ENCODE results near the gene FBXO28.

Gene FBXO28

DNA sequence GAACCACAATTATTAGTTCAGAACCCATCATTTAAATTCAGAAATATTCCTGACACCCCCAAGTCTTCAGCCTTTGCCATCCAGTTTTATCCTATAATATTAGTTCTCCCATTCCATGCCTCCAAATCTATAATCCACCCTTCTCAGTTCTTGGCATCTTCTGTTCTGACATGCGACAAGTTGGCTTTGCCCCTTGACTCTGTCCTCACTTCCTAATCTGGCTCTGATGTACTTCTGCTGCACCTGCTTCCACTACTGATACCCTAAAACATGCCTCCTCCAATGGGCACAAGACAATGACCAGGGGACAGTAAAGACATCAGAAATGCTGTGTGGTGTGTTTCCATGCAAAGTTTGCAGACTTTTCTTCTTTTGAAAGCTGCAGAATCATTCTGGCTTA is 17.1 kb upstream of the FBXO28 start:
- DNase-seq = no peak

DNA sequence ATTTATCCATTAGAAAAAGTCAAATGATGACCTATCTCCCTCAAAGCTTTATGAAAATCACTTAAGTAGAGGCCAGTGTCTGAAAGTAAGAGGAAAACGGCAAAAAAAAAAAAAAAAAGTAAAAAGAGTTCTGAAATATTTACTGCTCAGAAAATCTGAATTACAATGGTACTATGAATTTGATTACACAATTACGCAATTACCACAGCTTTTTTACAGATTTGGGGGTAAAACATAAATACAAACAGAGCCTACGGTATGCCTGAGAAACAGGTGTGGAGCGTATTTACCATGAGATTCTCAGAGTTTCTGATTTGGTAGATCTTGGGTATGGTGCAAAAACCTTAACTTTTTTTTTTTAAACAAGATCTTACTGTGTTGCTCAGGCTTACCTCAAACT is 15.9 kb upstream of the FBXO28 start:
- no peak for DNase-seq

DNA sequence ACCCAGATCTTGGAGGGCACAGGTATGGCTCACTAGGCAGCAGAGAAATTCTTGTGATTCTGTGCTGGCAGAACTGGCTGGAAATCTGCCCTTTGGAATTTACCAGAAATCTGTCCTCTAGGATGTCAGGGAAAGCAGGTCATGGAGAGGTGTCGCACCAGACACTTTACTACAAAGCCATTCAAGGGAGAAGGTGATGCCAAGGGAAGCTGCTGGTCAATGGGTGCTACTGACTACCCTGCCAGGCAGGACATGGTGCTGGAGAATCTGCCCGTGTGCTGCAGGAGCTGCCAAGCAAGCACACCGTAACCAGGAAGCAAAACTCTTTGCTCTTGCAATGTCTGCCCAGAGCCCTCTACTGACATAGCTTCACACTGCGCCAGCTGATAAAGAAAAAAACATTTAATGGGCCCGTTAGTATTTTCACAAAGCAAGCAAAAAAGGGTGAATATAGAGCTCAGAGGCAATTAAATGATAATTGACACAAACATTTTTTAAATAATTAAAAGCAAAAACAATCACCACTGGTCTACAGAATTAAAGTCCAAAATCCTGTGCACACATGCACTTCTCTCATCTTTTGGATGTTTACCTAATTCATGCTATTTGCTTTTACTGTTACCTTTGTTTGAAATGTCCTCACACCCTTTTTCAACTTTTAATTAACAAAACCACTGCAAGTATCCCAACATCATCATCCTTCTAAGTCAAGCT is 7.2 kb upstream of the FBXO28 start:
- DNase-seq = peak; percentile 24 to 41

DNA sequence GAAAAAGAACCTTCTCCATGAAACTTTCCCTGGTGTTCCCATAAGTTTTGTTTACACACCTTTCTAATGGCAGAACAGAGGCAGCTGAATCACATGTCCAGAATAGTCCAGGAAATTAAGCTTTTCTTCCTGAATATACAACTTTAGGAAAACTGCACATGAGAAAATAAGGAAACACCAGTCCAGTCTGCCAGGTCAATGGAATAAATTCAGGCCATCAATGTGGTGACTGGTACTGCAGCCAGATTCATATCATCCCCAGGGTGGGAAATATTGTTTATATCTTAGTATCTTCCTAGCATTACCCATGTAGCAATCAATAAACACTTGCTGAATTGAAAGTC is 6.7 kb upstream of the FBXO28 start:
- no peak for DNase-seq

DNA sequence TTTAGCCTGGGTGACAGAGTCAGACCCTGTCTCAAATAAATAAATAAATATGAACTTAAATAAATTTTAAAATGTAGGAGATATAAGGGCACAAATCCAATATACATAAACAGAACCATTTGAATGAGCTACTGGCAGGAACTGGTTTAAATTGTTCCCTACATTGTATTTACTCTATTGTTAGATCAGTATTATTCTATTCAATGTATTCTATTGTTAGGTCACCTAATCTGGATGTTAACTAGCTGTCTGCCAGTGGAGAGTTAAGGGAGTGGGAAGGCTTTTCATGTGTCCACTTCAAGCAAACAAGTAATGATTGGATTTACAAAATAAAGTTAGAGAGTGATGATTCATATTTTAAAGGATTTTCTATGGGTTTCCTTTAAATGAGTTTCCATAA is 4.9 kb upstream of the FBXO28 start:
- no peak for DNase-seq

DNA sequence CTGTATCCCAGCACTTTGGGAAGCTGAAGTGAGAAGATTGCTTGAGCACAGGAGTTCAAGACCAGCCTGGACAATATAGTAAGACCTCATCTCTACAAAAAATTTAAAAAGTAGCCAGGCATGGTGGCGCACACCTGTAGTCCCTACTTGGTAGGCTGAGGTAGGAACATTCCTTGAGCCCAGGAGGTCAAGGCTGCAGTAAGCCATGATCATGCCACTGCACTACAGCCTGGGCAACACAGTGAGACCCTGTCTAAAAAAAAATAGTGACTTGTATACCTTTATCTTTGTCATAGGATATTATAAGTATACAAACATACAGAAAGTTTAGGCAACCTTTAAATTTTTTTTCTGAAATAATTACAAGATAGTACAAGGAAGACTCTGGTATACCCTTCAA is 3.9 kb upstream of the FBXO28 start:
- DNase-seq = no peak

DNA sequence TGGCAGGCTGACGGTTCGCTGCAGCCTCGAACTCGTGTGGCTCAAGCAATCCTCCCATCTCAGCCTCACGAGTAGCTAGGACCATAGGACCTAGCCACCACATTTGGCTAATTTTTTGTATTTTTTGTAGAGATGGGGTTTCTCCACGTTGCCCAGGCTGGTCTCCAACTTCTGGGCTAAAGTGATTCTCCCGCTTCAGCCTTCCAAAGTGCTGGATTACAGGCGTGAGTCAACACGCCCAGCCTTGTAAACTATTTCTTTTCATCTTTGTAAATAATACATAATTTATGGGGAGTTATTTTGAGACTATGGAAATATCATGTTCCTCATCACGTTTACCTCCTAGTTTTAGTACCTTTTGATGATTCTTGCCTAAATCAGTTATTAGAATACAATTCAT is 906 bp upstream of the FBXO28 start:
- DNase-seq = no peak

DNA sequence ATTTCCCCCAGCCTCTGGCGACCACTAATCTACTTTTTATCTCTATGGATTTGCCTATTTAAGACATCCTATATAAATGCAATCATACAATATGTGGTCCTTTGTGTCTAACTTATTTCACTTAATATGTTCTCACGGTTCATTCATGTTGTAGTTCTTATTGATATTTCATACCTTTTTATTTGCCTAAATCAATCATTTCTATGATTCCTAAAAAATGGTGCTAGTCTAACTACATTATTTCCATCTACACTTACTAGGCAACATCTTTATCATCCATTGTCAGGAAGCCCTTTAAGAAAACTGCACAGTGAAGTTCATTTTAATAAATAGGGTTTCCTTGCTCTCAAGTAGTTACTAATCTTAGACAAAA is 380 bp upstream of the FBXO28 start:
- no peak for DNase-seq

DNA sequence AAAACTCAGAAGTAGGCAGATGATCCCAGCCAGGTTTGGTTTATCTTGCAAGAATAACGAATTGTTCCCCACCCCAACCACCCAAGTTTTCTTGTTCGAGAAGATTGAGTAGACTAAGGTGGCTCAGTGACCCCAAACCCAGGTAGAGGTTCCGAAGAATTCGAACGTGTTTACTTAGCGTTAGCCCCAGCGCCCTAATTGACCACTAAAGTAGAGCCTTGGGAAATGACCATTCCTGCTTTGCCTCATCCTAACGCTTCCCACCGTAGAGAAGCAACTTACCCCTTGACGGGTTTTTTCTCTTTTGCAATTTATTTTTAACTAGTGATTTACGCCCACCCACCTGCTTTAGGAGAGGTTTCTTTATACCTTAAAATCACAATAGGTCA is 870 bp downstream of the FBXO28 start:
- no peak for DNase-seq

DNA sequence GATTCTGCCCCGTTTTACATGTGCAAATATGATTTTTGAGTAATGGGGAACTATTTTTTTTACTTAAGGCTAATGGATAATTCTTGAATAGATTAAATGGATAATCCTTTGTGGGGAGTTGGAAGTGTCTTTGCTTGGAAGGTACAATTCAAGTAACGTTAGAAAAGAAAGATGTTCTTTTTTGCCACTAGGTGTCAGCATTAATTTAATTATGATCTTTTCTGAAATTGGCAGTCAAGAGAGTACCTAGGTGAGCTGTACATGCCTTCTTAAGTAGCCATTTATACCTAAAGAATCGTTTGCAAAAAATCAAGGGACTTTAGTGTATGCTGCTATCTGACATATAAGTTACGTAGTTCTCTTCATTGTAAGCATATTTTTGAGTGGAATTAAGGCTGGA is 2.2 kb downstream of the FBXO28 start:
- DNase-seq = peak; percentile 41 to 60

DNA sequence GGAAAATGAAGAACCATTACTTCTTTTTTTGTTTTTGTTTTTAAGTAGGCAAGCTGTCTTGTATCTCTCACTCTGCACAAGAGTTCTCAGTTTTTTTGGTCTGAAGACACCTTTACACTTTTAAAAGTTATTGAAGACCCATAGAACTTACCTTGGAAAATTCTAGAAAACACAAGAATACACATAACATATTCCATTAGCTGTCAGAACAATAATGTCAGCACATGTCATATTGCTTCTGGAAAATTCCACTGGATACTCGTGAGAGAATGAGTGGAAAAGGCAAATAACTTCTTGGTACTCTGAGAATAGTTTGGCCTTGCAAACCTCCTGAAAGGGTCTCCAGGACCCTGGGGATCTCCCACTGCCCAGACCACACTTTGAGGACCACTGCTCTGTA is 4.8 kb downstream of the FBXO28 start:
- DNase-seq = no peak

DNA sequence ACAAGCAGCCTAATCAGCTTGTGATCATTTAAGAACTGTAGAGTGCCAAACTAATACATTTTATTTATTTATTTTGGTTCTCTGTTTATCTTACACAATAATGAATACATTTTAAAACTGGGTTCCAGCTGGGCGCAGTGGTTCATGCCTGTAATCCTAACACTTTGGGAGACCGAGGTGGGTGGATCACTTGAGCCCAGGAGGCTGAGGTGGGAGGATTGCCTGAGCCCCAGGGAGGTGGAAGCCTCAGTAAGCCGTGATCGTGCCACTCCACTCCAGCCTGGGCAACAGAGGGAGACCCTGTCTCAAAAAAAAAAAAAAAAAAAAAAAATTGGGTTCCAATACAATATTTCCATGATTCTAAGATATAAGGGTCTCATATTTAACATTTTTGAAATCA is 9.2 kb downstream of the FBXO28 start:
- DNase-seq = no peak

DNA sequence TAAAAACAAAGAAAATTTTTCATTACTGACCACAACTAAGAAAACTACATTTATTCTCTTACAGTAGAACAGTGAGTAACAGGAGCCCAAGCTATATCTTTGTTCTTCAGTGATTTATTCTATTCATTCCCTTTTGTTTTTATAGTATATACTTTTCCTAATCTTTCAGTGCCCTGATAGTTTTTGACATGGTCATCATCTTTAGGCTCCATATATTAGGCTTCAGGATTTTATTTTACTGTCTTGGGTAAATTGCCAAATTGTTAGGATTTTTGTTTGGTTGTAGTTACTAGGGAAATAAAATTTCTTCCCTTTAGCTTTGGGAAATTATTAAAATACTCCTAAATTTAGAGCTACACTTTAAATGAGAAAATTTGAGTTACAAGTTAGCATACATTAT is 10.3 kb downstream of the FBXO28 start:
- DNase-seq = no peak

DNA sequence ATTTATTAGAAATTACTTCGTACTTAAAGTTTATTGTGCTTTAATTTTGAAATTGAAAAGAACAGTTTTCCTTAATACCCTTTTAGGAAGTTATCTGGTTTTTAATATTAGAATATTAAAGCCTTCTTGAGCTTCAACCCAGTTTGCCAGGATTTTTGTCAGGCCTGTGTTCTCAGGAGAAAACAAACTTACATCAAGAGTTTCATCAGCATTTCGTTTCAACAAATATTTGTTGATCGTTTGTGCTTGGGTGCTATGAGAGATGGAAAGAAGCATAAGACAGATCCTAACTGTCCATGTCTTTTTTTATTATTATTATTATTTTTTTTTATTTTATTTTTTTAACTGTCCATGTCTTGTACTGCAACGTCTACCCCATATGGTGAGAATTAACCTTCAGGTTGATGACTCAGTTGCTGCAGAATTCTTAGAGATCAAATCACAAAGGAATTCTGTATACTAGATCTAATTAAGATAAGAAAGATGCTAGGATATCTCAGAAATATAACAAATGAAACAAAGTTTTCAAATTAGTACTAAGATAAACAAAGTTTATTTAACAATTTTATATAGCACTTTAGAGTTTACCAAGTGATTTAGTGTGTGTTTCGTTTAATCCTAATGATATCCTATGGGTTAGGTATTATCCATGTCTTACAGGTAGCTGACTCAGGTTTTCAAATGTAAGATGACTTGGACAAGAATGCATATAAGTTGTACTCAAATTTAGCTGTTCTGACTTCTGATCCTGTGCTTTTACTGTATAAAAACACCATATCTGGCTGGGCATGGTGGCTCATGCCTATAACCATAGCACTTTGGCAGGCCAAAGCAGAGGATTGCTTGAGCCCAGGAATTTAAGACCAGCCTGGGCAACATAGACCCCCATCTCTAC is 14.3 kb downstream of the FBXO28 start:
- no peak for DNase-seq

DNA sequence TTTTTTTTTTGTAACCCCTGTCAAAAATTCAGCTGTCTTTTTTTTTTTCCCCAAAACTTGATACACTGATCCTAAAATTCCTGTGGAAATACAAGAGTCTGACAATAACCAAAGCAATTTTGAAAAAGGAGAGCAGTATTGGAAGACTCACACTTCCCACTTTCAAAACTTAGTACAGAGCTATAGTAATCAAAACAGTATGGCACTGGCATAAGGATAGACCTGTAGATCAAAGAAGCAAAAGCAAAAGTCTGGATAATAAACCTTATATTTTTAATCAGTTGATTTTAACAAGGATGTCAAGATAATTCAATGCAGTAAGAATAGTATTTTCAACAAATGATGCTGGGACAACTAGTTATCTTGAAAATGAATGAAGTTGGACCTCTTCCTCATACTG is 17.3 kb downstream of the FBXO28 start:
- no peak for DNase-seq

DNA sequence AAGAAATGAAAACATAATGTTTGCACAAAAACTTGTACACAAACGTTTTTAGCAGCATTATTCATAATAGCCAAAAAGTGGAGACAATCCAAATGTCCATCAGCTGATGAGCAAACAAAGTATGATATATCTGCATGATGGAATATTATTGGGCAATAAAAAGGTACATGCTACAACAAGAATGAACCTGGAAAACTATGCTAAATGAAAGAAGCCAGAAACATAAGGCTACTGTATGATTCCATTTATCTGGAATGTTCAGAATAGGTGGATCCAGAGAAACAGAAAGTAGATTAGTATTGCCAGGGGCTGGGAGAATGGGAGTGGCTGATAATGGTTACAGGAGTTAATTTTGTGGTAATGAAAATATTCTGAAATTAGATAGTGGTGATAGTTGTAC is 19.0 kb downstream of the FBXO28 start:
- no peak for DNase-seq

DNA sequence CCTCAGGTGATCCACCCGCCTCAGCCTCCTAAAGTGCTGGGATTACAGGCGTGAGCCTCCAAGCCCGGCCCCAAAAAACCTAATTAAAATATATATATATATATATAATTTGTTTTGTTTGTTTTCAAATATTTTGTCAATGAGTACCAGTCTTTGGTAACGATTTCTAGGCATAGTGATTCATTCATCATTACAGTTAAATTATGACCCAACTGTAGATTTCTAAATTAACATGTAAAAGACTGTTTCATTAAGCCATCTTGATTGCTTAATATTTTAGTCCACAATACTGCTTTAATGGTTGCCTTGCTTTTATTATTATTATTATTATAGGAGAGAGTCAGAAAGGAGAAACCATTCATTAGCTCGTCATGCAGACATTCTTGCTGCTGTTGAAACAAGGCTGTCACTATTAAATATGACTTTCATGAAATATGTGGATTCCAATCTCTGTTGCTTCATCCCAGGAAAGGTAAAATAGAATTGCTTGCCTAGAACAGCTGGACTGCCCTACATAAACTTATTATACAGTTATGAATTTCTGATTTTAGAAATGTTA is 19.9 kb downstream of the FBXO28 start:
- no peak for DNase-seq

DNA sequence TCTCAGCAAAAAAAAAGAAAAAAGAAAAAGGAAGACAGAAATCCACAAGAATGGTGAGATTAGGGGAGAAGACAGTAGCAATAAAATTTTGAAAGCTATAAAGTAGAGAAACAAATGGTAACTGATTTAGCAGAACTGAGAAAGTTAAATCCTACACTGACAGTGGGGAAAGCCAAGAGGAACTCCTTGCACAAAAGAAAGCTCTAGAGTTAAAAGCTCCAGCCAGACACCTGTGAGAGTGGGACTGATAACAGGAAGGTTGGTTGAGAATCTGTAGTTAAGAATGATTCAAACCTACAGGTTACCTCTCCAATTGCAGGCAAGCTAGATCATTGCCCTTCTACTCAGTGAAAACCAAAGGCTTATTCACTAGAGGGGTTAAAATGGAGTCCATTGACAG is 23.6 kb downstream of the FBXO28 start:
- DNase-seq = no peak

DNA sequence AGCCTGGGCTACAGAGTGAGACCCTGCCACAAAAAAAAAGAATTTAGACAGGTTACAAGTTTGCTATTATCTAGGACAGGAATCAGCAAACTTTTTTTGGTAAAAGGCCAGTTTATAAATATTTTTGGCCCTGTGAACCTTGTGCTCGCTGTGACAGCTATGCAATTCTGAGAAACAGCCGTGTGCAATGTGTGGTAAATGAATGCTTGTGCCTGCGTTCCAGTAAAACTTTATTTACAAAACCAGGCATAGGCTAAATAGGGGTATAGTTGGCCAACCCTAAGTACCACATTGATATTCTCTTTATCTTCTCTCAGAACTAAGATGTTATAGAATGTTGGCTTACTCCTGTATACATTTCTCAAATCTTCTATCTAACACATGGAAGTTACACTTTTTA is 24.3 kb downstream of the FBXO28 start:
- DNase-seq = no peak

DNA sequence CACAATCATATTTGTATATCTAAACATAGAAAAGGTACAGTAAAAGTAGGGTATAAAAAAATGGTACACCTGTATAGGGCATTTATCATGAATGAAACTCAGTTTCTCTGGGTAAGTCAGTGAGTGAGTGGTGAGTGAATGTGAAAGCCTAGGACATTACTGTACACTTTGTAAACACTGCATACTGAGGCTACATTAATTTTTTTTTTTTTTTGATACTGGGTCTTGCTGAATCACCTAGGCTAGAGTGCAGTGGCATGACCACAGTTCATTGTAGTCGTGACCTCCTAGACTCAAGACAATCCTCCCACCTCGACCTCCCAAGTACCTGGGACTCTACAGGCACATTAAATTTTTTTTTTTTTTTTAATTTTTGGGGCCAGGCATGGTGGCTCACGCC is 27.8 kb downstream of the FBXO28 start:
- no peak for DNase-seq

DNA sequence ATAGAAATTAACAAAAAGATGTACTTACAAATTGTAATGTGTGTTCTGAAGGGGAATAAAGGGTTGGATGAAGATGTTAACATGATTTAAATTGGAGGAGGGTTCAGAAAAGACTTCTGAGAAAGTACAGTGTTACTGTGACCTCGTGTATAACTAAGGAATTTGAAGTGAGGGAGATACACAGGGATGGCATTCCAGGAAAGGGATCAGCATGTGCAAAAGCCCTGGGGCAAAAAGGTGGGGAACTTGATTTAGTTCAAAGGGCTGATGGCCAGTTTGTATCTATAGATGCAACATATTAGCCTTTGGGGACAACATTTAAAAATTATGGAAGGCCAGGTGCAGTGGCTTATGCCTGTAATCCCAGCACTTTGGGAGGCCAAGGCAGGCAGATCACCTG is 35.8 kb downstream of the FBXO28 start:
- no peak for DNase-seq

DNA sequence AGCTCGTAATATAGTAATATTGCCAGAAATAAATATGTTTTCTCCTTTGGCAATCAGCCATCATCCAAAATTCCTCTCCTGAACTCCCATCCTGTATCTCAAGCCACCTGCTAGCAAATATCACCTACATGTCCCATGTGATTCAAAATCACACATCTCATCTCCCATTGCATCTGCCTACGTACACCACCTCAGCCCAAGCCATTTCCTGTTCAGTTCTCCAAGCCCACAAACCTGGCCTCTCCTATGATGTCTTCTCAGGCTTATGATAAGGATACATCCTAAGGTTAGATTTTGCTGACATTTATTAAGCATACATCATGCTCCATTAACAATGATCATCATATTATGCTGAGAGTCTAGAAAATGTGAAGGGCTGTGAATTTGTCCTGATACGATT is 37.2 kb downstream of the FBXO28 start:
- DNase-seq = no peak

DNA sequence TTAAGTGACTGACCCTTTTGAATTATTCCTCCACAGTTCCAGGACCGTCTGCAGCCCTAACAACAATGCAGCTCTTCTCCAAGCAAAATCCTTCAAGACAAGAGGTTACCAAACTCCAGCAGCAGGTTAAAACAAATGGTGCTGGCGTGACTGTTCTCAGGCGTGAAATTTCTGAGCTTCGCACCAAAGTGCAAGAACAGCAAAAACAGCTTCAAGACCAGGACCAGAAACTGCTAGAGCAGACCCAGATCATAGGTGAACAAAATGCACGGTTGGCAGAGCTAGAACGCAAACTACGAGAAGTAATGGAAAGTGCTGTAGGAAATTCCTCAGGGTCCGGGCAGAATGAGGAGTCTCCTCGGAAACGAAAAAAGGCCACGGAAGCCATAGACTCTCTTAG is 43.4 kb downstream of the FBXO28 start:
- DNase-seq = no peak

DNA sequence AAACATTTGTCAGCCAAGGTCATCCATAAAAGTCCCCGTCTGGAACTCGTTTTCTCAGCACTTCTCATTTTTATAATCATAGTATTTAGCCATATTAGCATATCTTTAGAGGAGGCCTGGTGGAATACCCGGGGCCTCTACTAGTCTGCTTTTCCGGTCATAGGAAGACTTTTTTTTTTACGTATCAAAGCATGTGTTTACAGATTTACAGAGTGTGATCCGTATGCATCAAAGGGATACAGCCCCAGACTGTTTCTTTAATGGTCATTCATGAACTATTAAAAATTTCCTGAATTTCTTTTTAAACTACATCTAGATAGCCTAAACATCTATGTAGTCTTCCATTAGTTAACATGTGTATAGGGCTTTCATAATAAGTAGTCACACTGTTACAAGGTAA is 45.6 kb downstream of the FBXO28 start:
- DNase-seq = no peak

Data from SHP77 (cell line).